GM19468 (cell line): ENCODE results near the gene AMZ1.
"Not testable (repeated sequence)": the region's sequence is repeated elsewhere in the genome, so short reads cannot be mapped to it uniquely, and the experiment has no call there.

Experiments
- ATAC-seq: cut with Tn5 transposase; IDR thresholded peaks from one replicate; pipeline ENCODE4 v1.9.1; 2021; ENCODE audit warnings: mild to moderate bottlenecking, moderate library complexity, moderate number of reproducible peaks; ENCODE audit not compliant: unreplicated experiment; ENCODE audit errors: extremely low read depth

Gene AMZ1

DNA sequence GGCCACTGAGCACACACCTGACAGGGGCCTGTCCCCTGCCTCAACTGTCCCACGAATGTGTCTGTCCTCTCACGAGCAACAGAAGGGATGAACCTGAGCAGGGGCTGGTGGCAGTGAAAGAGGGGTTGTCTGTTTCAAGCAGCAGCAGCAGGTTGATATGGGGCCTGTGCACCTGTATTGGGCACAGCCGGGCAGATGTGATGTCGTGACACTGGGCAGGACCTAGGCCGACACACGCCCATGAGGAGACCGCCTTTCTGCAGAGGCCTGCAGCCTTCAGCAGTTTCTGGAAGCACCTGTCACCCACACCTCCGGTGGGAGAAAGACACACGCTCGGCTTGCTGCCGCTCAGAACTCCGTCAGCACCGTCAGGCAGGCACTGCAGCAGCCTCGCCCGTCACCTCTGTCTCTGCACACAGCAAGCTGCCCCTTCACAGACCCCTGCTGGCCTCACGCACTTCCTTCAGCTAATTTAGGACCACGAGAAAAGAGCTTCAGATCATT, 48.5 kb downstream of the AMZ1 start:
- ATAC-seq = no peak

GRCh38 chr7:2737005-2737743, 49.2 kb downstream of the AMZ1 start:
- not testable (repeated sequence) for ATAC-seq

GRCh38 chr7:2737771-2738540, 50.0 kb downstream of the AMZ1 start:
- ATAC-seq = no peak

DNA sequence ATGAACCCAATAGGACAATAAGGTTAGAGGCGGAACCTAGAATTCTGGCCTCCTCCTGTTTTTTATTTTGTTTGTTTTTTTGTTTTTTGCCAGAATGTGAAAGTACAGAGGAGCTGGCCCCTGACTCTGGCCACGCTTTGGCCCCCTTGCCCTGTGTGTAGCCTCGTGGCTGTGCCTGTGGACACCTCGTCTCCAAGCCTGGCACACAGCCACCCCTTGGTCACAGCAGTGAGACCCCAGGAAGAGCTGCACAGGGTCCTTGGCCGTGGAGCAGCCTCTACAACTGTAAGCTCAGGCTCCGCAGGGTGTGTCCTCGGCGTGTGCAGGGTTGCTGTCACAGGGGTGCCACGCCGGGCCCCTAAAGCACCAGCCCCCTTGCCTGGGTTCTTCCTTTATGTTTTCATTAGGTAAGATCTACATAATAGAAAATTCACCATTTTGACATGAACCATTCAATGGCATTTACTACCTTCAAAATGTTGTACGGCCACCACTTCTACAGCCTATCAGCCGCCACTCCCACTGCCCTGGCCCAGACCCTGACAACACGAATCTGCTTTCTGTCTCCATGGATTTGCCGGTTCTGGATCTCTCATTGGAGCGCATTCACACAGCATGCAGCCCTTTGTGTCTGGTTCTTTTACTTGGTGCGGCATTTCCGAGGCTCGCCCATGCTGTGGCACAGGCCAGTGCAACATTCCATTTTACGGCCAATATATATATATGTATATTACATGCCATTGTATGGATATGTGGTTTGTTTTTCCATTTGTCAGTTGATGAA, 51.0 kb downstream of the AMZ1 start:
- no peak for ATAC-seq

- not testable (repeated sequence) for ATAC-seq
These were observed 55.7 kb downstream of the AMZ1 start for GRCh38 chr7:2743523-2744185.

DNA sequence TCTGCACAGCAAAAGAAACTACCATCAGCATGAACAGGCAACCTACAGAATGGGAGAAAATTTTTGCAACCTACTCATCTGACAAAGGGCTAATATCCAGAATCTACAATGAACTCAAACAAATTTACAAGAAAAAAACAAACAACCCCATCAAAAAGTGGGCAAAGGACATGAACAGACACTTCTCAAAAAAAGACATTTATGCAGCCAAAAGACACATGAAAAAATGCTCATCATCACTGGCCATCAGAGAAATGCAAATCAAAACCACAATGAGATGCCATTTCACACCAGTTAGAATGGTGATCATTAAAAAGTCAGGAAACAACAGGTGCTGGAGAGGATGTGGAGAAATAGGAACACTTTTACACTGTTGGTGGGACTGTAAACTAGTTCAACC, 60.7 kb downstream of the AMZ1 start:
- not testable (repeated sequence) for ATAC-seq

- no peak for ATAC-seq
These were observed 62.0 kb downstream of the AMZ1 start for GRCh38 chr7:2750004-2750407.

GRCh38 chr7:2751086-2751485, 63.1 kb downstream of the AMZ1 start:
- no peak for ATAC-seq

- ATAC-seq = no peak
These were observed 65.1 kb downstream of the AMZ1 start for GRCh38 chr7:2753148-2753547.

DNA sequence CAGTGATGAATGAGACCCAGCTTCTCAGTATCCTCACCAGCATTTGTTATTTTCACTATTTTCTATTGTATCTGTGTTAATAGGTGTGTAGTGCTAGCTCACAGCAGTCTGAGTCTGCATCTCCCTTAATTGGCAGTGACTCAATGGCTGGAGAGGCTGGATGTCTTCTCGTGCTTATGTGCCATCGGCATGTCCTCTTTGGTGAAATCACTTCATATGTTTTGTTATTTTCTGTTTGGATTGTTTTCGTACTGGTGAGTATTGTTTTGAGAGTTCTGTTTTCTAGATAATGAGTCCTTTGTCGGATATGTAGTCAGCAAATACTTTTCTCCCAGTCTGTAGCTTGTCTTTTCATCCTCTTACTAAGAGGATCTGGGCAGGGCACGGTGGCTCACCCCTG, 66.1 kb downstream of the AMZ1 start:
- ATAC-seq = no peak

DNA sequence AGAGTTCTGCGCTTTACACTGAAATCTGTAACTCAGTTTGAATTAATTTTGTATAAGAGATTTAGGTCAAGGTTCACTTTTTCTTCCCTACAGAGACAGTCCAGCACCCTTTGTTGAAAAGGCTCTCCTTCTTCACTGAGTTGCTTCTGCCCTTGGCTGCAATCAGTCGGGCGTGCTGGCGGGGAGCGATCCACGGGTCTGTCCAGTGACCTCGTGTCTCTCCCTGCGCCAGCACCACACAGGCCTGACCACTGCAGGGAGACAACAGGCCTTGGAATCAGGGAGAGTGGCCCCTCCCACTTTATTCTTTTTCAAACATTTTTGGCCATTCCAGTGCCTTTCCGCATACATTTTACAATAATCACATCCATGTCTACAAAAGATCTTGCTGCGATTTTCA, 66.9 kb downstream of the AMZ1 start:
- no peak for ATAC-seq

DNA sequence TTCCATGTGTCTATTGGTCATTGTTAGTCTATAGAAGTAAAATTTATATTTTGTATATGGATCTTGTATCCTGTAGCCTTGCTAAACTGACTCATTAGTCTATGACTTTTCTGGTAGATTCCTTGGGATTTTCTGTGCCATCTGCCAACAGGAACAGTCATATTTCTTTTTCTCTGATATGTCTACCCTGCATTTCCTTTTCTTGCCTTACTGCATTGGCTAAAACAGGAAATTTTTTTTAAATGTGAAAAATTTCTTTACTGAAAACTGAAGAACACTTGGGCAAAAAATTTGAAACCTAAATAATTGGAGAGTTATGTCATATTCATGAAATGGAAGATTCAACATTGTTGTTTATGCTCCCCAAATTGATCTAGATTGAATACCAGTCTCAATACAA, 67.5 kb downstream of the AMZ1 start:
- ATAC-seq = no peak

DNA sequence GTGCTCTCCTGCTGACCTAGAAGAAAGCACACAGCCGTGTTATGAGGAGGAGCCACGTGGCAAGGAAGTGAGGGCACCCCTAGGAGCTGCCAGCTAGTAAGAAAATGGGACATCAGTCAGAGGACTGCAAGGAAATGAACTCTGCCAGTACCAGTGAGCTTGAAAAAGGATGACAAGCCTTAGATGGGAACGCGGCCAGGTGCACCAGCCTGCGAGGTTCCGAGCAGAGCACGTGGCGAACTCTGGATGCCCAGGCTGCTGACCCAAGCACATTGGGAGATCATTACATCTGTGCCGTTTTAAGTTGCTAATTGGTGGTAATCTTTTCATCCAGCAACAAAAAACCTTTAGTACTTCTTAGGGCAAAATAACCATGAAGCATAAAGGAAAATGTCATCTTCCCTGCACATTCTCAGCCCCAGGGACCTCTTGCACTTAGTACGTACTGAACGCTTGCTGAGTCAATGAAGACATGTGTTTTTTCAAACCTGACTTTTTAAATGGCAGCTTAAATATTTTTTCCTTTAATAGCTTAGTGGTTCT, 69.4 kb downstream of the AMZ1 start:
- ATAC-seq = no peak

DNA sequence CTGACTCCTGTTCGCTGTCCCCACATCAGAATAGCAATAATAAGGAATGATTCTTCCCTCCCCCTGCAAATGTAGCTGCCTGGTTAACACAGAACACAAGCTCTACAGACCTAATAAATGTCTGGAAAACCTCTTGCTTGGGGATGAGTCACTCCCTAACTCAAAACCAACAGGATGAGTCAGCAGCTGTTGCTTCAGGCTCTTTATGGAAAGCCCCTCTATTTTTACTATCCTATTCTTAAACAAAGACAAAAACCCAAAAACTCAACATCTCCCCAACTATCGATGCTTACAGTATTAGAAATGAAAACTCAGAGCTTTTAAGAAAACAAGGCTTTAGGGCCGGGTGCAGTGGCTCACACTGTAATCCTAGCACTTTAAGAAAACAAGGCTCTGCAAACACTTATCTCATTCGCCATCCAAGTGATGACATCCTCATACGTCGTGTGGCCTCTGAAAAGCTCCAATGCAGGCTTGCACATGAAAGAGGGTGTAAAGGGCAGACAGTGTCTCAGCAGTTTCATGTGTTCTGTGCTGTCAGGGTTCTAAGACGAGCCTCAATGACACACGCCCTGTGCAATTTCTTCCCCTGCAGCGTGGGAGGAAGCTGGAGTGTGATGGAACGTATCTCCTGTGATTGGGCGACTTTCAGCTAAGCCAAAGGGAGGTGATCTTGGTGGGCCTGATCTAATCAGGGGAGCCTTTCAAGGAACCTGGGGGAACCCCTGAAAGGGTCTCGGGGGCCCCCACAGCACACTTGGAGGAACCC, 70.1 kb downstream of the AMZ1 start:
- peak; percentile 53 for ATAC-seq

DNA sequence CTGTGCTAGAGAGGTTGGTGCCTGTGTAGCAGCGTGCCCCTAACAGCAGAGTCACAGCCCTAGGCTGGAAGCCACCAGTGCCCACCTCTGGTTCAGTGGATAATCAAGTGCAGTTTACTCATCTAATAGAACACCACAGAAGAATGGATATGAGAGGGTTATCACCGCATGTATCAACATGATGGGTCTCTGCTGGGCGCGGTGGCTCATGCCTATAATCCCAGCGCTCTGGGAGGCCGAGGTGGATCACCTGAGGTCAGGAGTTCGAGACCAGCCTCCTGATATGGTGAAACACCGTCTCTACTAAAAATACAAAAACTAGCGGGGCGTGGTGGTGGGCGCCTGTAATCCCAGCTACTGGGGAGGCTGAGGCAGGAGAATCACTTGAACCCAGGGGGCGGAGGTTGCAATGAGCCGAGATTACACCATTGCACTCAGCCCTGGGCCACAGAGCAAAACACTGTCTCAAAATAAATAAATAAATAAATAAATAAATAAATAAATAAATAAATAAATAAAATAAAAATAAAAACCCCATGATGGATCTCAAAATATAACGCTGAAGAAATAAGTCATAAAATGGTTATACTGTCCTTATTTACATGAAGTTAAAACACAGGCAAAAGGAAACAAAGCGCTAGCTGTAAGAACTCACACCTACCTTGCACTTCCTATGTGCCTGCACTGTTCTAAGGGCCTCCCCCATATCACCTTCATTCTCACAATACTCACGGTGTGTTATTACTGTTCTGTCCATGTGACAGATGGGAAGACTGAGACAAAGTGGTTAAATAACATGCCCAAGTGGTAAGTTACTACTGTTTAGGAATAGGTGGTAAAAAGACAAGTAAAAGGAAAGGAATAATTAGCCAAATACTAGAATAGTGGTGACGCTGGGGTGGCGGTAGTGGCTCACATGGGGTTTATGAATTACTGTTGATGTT, 70.9 kb downstream of the AMZ1 start:
- ATAC-seq = no peak

DNA sequence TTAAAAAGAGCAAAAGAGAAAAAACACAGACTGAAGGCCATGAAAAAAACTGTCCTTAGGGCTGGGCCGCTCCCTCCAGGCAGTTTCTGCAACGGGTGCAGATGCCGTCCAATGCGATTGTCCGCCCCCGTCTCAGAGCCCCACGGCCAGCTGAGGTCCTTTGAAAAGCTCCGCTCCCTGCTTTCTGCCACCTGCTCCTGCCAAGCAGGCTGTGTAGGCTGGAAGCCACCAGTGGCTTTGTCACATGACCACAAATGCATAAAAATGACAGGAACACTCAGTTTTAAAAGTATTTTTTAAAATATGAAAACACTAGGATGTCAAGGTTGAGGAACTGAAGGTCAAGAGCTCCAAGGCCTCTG, 71.7 kb downstream of the AMZ1 start:
- no peak for ATAC-seq

GRCh38 chr7:2760098-2760889, 72.3 kb downstream of the AMZ1 start:
- no peak for ATAC-seq
